ENCODE data around the gene RNF224. TPM values are rescaled to one million over a fixed set of nuclear protein-coding genes. Genes with fewer than 3 reads are reported as not detected.
A peak's percentile ranks its signal among the peaks of the same experiment; 100 is the strongest.

Gene RNF224
- total and polyA plus RNA-seq, 2 of the 13 experiments (the other 11 are each of a cell fraction or from before 2014, with no cell fraction given): 0.09 TPM; not detected in 1

DNA sequence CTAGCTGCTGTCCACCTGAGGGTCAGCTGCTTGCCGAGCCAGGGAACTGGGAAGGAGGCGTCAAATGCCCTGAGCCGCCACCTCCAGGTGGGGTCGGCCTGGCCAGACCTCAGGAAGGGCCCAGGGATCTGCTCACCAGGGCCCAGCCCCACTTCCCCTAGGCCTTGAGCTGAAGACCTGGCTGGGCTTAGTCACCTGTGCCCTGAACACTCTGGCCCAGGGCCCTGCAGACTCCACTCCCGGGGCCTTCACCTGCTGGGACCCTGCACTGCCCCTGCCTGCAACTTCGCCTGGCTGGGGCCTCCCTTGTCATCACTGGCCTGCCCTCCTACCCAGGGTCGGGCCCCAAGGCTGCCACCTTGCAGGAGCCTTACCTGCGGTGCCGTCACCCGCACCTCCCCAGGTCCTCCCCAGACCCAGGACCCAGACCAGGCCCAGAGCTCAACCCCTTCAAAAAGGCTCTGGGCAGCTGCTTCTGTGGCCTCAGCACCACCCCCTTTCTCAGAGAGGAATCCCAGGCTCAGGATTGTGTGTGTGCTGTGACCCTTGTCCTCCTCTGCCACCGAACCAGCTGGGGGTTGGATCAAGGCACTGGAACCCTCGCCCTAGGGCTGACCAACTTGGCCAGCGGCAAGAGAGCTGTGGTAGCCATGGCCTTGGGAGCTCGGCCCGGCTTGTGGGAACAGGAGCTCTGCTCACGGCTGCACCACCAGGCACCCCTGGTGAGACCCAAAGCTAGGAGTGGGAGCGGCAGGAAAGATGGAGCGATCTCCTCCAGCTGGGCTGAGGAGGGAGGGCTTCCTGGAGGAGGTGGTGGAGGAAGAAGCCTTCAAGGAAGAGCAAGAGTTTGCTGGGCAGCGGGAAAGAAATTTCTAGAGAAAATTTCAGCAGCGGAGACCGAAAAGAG, 26.7 kb downstream of the RNF224 start (continued):
- TF ChIP-seq, protein P1, sequence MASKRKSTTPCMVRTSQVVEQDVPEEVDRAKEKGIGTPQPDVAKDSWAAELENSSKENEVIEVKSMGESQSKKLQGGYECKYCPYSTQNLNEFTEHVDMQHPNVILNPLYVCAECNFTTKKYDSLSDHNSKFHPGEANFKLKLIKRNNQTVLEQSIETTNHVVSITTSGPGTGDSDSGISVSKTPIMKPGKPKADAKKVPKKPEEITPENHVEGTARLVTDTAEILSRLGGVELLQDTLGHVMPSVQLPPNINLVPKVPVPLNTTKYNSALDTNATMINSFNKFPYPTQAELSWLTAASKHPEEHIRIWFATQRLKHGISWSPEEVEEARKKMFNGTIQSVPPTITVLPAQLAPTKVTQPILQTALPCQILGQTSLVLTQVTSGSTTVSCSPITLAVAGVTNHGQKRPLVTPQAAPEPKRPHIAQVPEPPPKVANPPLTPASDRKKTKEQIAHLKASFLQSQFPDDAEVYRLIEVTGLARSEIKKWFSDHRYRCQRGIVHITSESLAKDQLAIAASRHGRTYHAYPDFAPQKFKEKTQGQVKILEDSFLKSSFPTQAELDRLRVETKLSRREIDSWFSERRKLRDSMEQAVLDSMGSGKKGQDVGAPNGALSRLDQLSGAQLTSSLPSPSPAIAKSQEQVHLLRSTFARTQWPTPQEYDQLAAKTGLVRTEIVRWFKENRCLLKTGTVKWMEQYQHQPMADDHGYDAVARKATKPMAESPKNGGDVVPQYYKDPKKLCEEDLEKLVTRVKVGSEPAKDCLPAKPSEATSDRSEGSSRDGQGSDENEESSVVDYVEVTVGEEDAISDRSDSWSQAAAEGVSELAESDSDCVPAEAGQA (IDR thresholded peaks at IDR 0.05; ENCODE audit: low read depth): no peak
- TF ChIP-seq, protein P1 (CRISPR knock-in tag; IDR thresholded peaks at IDR 0.05; ENCODE audit: borderline replicate concordance): no peak
- TF ChIP-seq HOXA3 (CRISPR knock-in tag; IDR thresholded peaks at IDR 0.05) (no peak), TP53 (CRISPR knock-in tag; conservative IDR thresholded peaks at IDR 0.05) (no peak), ZNF350 (CRISPR knock-in tag; IDR thresholded peaks at IDR 0.05; ENCODE audit: borderline replicate concordance, low read depth) (peak; percentile 47; the same call in 1 of the 2 replicates), ZIK1 (CRISPR knock-in tag; IDR thresholded peaks at IDR 0.05; ENCODE audit: borderline replicate concordance, low read depth) (no peak), ZNF232 (CRISPR knock-in tag; IDR thresholded peaks at IDR 0.05; ENCODE audit: borderline replicate concordance) (no peak), CHCHD3 (CRISPR knock-in tag; IDR thresholded peaks at IDR 0.05) (no peak), FOXK1 (CRISPR knock-in tag; IDR thresholded peaks at IDR 0.05; ENCODE audit: borderline replicate concordance, low read depth) (no peak), ZNF563 (CRISPR knock-in tag; IDR thresholded peaks at IDR 0.05) (0 out of 2 replicates have a peak, but pooled peaks have one; percentile 18), ZSCAN9 (CRISPR knock-in tag; IDR thresholded peaks at IDR 0.05; ENCODE audit: borderline replicate concordance) (no peak), ZSCAN25 (CRISPR knock-in tag; IDR thresholded peaks at IDR 0.05) (no peak), ZNF282 (IDR thresholded peaks at IDR 0.05; ENCODE audit: partially characterized antibody) (no peak), MED1 (CRISPR knock-in tag; IDR thresholded peaks at IDR 0.05) (no peak), ZSCAN12 (CRISPR knock-in tag; IDR thresholded peaks at IDR 0.05) (no peak), YEATS4 (CRISPR knock-in tag; IDR thresholded peaks at IDR 0.05; ENCODE audit: borderline replicate concordance) (no peak), GABPA (IDR thresholded peaks at IDR 0.05; ENCODE audit: low read depth, low read length) (no peak), GABPA (CRISPR knock-in tag; IDR thresholded peaks at IDR 0.05; ENCODE audit: low read depth) (no peak), ZNF17 (CRISPR knock-in tag; IDR thresholded peaks at IDR 0.05) (no peak)
- TF ChIP-seq, protein P2, sequence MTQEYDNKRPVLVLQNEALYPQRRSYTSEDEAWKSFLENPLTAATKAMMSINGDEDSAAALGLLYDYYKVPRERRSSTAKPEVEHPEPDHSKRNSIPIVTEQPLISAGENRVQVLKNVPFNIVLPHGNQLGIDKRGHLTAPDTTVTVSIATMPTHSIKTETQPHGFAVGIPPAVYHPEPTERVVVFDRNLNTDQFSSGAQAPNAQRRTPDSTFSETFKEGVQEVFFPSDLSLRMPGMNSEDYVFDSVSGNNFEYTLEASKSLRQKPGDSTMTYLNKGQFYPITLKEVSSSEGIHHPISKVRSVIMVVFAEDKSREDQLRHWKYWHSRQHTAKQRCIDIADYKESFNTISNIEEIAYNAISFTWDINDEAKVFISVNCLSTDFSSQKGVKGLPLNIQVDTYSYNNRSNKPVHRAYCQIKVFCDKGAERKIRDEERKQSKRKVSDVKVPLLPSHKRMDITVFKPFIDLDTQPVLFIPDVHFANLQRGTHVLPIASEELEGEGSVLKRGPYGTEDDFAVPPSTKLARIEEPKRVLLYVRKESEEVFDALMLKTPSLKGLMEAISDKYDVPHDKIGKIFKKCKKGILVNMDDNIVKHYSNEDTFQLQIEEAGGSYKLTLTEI (CRISPR knock-in tag; conservative IDR thresholded peaks at IDR 0.05): no peak
- TF ChIP-seq, protein P3, sequence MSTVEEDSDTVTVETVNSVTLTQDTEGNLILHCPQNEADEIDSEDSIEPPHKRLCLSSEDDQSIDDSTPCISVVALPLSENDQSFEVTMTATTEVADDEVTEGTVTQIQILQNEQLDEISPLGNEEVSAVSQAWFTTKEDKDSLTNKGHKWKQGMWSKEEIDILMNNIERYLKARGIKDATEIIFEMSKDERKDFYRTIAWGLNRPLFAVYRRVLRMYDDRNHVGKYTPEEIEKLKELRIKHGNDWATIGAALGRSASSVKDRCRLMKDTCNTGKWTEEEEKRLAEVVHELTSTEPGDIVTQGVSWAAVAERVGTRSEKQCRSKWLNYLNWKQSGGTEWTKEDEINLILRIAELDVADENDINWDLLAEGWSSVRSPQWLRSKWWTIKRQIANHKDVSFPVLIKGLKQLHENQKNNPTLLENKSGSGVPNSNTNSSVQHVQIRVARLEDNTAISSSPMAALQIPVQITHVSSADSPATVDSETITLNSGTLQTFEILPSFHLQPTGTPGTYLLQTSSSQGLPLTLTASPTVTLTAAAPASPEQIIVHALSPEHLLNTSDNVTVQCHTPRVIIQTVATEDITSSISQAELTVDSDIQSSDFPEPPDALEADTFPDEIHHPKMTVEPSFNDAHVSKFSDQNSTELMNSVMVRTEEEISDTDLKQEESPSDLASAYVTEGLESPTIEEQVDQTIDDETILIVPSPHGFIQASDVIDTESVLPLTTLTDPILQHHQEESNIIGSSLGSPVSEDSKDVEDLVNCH (CRISPR knock-in tag; IDR thresholded peaks at IDR 0.05): no peak
